A549 (cell line): ENCODE measurements around the gene CACNA1G. TPM values are rescaled to one million over a fixed set of nuclear protein-coding genes. Genes with fewer than 3 reads are reported as not detected.
A peak's percentile ranks its signal among the peaks of the same experiment; 100 is the strongest.

Experiments used
- ATAC-seq, 2 experiments: fragments of 200-7000 bp in 1 of 2; fragments of >200 bp in 1 of 2; cut with Nextera tagmentation in 1 of 2; cut with Tn5 transposase in 1 of 2; 3 replicates each; pipeline versions ENCODE4 v1.8.0 to v1.9.1; 2018 to 2020; ENCODE audit warnings: mild to moderate bottlenecking in 1 of 2, moderate library complexity in 1 of 2
- CTCF ChIA-PET: fragments of 300-600 bp; sonication (Branson Sonifier 250); formaldehyde crosslinking; extraction: SDS; loops from one replicate; lab custom pipeline; 2021; ENCODE audit warnings: antibody characterized with exemption, inconsistent platforms; lab: Yijun Ruan, JAX
- POLR2A ChIA-PET: fragments of 350-600 bp; formaldehyde crosslinking; extraction: SDS; loops from one replicate; lab custom pipeline; 2021; ENCODE audit warnings: antibody characterized with exemption, inconsistent platforms; lab: Yijun Ruan, JAX
- DNase-seq, 2 experiments: peaks; one replicate each; pipeline versions ENCODE4 v3.0.0 to v3.0.0-alpha.2; 2011 to 2016; ENCODE audit warnings: low read depth in 1 of 2, low spot score in 1 of 2
- FAIRE-seq: peaks from 2 replicates; lab custom pipeline; 2011; peaks lifted over from hg19 to GRCh38; lab: Jason Lieb, UNC
- H3K27ac ChIP-seq, 2 experiments: fragments of >200 bp; sonication (Bioruptor Twin); formaldehyde crosslinking; 3 replicates each; pipeline ENCODE4 v1.5.1; 2016 to 2017
- H3K4me1 ChIP-seq: fragments of >200 bp; sonication (Bioruptor Twin); formaldehyde crosslinking; 3 replicates; pipeline ENCODE4 v1.6.1; 2016
- H3K4me2 ChIP-seq: fragments of >200 bp; sonication (Bioruptor Twin); formaldehyde crosslinking; 3 replicates; pipeline ENCODE4 v1.6.1; 2016
- H3K4me3 ChIP-seq: fragments of >200 bp; sonication (Bioruptor Twin); formaldehyde crosslinking; 3 replicates; pipeline ENCODE4 v1.5.1; 2016
- H3K9me3 ChIP-seq: fragments of >200 bp; sonication (Bioruptor Twin); formaldehyde crosslinking; 3 replicates; pipeline ENCODE4 v1.6.1; 2016
- BHLHE40 ChIP-seq: IDR thresholded peaks from 2 replicates; pipeline ENCODE4 v1.6.1; 2012; ENCODE audit warnings: low read depth, low read length, inconsistent platforms
- CTCF ChIP-seq: fragments of >200 bp; sonication (Bioruptor Twin); formaldehyde crosslinking; IDR thresholded peaks from 3 replicates; pipeline ENCODE4 v1.5.1; 2016
- E2F6 ChIP-seq: IDR thresholded peaks from 2 replicates; pipeline ENCODE4 v1.6.1; 2012; ENCODE audit warnings: low read depth, borderline replicate concordance
- ESRRA ChIP-seq: fragments of 150-350 bp; IDR thresholded peaks from 2 replicates; pipeline ENCODE4 v1.6.1; 2014; ENCODE audit warnings: mild to moderate bottlenecking, low read length, borderline replicate concordance
- FOSL2 ChIP-seq, 2 experiments: fragments of 450-650 bp in 1 of 2; fragments of >200 bp in 1 of 2; sonication (Bioruptor Twin) in 1 of 2; formaldehyde crosslinking; IDR thresholded peaks; 2 replicates each; pipeline versions ENCODE4 v1.5.0 to v1.6.1; 2016 to 2020; ENCODE audit warnings: mild to moderate bottlenecking in 1 of 2, moderate library complexity in 1 of 2
- HOXB5 ChIP-seq: fragments of 250-450 bp; sonication (Bioruptor Pico); IDR thresholded peaks from 2 replicates; pipeline ENCODE4 v1.5.0; 2020; ENCODE audit warnings: mild to moderate bottlenecking, moderate library complexity
- JUN ChIP-seq, 2 experiments: fragments of >200 bp; sonication (Bioruptor Twin); formaldehyde crosslinking; IDR thresholded peaks; 2 replicates in 1 of 2; 3 replicates in 1 of 2; pipeline ENCODE4 v1.6.1; 2016 to 2017
- MAX ChIP-seq: IDR thresholded peaks from 2 replicates; pipeline ENCODE4 v1.6.1; 2012
- MAZ ChIP-seq: fragments of 150-350 bp; IDR thresholded peaks from 2 replicates; pipeline ENCODE4 v1.6.1; 2014; ENCODE audit warnings: antibody characterized with exemption, low read depth, low read length, borderline replicate concordance
- MYC ChIP-seq: IDR thresholded peaks from 2 replicates; pipeline ENCODE4 v1.6.1; 2012; ENCODE audit warnings: mild to moderate bottlenecking, inconsistent platforms, low read length, improper control_type of control experiment, borderline replicate concordance
- PHF8 ChIP-seq: fragments of 200-600 bp; sonication (generic); IDR thresholded peaks from 2 replicates; pipeline ENCODE4 v1.6.1; 2016; ENCODE audit warnings: low read depth, mild to moderate bottlenecking, antibody characterized with exemption, moderate library complexity, borderline replicate concordance
- POLR2A ChIP-seq: IDR thresholded peaks from 2 replicates; pipeline ENCODE4 v1.6.1; 2012; ENCODE audit warnings: mild to moderate bottlenecking, low read length
- RAD21 ChIP-seq, 2 experiments: fragments of >200 bp in 1 of 2; sonication (Bioruptor Twin) in 1 of 2; formaldehyde crosslinking in 1 of 2; IDR thresholded peaks in 1 of 2; conservative IDR thresholded peaks in 1 of 2; 2 replicates in 1 of 2; 3 replicates in 1 of 2; pipeline ENCODE4 v1.6.1; 2012 to 2018; ENCODE audit warnings: inconsistent platforms in 1 of 2
- RFX5 ChIP-seq: fragments of 450-650 bp; IDR thresholded peaks from 2 replicates; pipeline ENCODE4 v1.7.1; 2014; ENCODE audit warnings: antibody characterized with exemption, mild to moderate bottlenecking, moderate library complexity
- RNF2 ChIP-seq: fragments of 200-600 bp; sonication (generic); IDR thresholded peaks from 2 replicates; pipeline ENCODE4 v1.6.1; 2016; ENCODE audit warnings: low read depth, mild to moderate bottlenecking, antibody characterized with exemption, moderate library complexity, borderline replicate concordance
- SMC3 ChIP-seq: fragments of >200 bp; sonication (Bioruptor Twin); formaldehyde crosslinking; IDR thresholded peaks from 3 replicates; pipeline ENCODE4 v1.6.1; 2018; ENCODE audit warnings: inconsistent platforms
- ZFP36 ChIP-seq: fragments of 450-650 bp; IDR thresholded peaks from 2 replicates; pipeline ENCODE4 v1.6.1; 2014; ENCODE audit warnings: borderline replicate concordance; ENCODE audit not compliant: partially characterized antibody
- ZSCAN20 ChIP-seq: fragments of 250-450 bp; sonication (Bioruptor Pico); IDR thresholded peaks from 2 replicates; pipeline ENCODE4 v1.8.0; 2022; ENCODE audit warnings: mild to moderate bottlenecking, moderate library complexity
- WGBS: methylation state at CpG from one replicate; pipeline ENCODE4 v1.1.6; 2017; ENCODE audit errors: missing lambda C conversion rate; 5-methylcytosine and 5-hydroxymethylcytosine counted together
- polyA plus RNA-seq, 4 experiments: library from polyadenylated mRNA; depleted of rRNA in 3 of 4; stranded (reverse); fragments of >200 nt; fragmentation: RNase III in 1 of 4; extraction: RNeasy Plus Mini Kit Qiagen cat#74134 plus additional on column Dnase treatment in 1 of 4; gene quantifications; 2 replicates in 3 of 4; 3 replicates in 1 of 4; pipeline ENCODE4 v1.2.3, GENCODE V29; 2011 to 2017
- TF ChIP-seq, protein P1 (sequence below): fragments of 450-650 bp; IDR thresholded peaks from 2 replicates; pipeline ENCODE4 v1.6.1; 2014; ENCODE audit warnings: antibody characterized with exemption
- TF ChIP-seq, protein P2 (sequence below): fragments of >200 bp; sonication (Bioruptor Twin); formaldehyde crosslinking; IDR thresholded peaks from 3 replicates; pipeline ENCODE4 v1.6.1; 2016

CACNA1G gene
- polyA plus RNA-seq, 2 of the 4 experiments (the other 2 are of a cell fraction): 4.0 to 8.9 TPM

DNA sequence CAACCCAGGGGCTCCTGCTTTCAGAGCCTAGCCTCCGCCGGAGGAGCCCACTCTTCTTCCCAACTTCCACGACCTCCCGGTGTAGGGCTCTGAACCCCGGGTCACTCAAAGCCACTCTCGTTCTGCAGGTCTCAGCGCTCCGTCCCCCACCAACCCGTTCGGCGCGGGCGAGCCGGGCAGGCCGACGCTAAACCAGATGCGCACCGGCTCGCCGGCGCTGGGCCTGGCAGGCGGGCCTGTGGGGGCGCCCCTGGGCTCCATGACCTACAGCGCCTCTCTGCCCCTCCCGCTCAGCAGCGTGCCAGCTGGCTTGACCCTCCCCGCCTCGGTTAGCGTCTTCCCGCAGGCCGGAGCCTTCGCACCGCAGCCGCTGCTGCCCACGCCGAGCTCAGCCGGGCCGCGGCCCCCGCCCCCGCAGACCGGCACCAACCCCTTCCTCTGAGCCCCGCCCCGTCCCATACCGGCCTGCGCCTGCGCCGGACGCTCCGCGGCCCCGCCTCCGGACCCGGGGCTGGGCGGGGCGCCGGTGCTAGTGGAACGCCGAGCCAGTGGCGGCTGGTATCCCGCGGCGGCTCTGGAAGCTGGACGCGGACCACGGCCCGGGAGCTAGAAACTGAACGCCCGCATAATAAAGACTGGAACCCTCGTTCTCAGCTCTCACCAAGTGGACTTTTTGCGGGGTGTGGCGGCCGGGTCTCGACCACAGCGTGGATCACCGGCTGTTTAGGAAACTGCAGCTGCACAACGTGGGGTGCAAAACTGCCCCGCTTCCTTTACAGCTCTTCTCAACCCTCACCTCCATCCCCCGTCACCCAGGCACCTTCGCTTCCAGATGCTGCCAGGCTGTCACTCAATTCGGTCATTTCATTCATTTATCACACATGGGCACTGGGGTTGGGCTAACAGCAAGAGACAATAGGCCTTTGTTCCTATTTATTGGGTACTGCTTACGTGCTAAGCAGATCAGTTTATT, 18.5 kb upstream of the CACNA1G start:
- Histone ChIP-seq H3K27ac (peak overlapping the region; percentile 85 to 90), H3K4me3 (peak overlapping the region; percentile 51), H3K9me3 (no peaks in the 10 kb centered on the region), H3K4me1 (peaks cover 45% of the 10 kb centered on the region), H3K4me2 (peak overlapping the region; percentile 97)
- FAIRE-seq (no peak), ATAC-seq (peak; percentile 71 to 85), DNase-seq (peak; percentile 80 to 96)
- ChIA-PET POLR2A (interaction anchor here (0.7 to 2.6 kb wide), 16 partner anchors 9 to 324 kb away, joined by 3 to 24 read pairs (median 4); partner anchors contain the start of genes CACNA1G, LUC7L3 and TOB1), CTCF (interaction anchor here (0.6 to 23.7 kb wide), 25 partner anchors 9 to 342 kb away, joined by 3 to 753 read pairs (median 4); partner anchors contain the start of genes ANKRD40 and EPN3)
- WGBS: 4% methylated on average over 57 of the region's 82 CpGs
- 0 out of 2 replicates have a peak, but pooled peaks have one; percentile 26 for TF ChIP-seq RNF2
- no peak for TF ChIP-seq ZFP36
- no peak for TF ChIP-seq ESRRA
- TF ChIP-seq, protein P1, sequence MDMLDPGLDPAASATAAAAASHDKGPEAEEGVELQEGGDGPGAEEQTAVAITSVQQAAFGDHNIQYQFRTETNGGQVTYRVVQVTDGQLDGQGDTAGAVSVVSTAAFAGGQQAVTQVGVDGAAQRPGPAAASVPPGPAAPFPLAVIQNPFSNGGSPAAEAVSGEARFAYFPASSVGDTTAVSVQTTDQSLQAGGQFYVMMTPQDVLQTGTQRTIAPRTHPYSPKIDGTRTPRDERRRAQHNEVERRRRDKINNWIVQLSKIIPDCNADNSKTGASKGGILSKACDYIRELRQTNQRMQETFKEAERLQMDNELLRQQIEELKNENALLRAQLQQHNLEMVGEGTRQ: no peak
- TF ChIP-seq E2F6: peak; percentile 76
- TF ChIP-seq PHF8: peak; percentile 57; the same call in 1 of the 2 replicates
- TF ChIP-seq MYC: peak; percentile 19; the same call in 1 of the 2 replicates
- peak in 1 of 2 experiments; percentile 22; a peak in 1 of 5 replicates for TF ChIP-seq RAD21 (conservative IDR thresholded peaks at IDR 0.05 in 1 of 2, IDR thresholded peaks at IDR 0.05 in 1 of 2)
- TF ChIP-seq HOXB5: no peak
- no peak for TF ChIP-seq BHLHE40
- peak; percentile 81 for TF ChIP-seq MAX
- TF ChIP-seq SMC3: peak; percentile 5; the same call in 1 of the 3 replicates
- TF ChIP-seq CTCF: peak; percentile 28; the same call in 1 of the 3 replicates
- no peak for TF ChIP-seq RFX5
- peak; percentile 92 for TF ChIP-seq POLR2A
- TF ChIP-seq FOSL2 (IDR thresholded peaks at IDR 0.05): no peak
- TF ChIP-seq FOSL2 (CRISPR knock-in tag; IDR thresholded peaks at IDR 0.05): no peak
- TF ChIP-seq, protein P2, sequence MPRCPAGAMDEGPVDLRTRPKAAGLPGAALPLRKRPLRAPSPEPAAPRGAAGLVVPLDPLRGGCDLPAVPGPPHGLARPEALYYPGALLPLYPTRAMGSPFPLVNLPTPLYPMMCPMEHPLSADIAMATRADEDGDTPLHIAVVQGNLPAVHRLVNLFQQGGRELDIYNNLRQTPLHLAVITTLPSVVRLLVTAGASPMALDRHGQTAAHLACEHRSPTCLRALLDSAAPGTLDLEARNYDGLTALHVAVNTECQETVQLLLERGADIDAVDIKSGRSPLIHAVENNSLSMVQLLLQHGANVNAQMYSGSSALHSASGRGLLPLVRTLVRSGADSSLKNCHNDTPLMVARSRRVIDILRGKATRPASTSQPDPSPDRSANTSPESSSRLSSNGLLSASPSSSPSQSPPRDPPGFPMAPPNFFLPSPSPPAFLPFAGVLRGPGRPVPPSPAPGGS: peak; percentile 89; the same call in 2 of the 3 replicates
- TF ChIP-seq ZSCAN20 (CRISPR knock-in tag): no peak
- peak; percentile 50; the same call in 1 of the 2 replicates for TF ChIP-seq MAZ
- peak in 1 of 2 experiments; percentile 90; a peak in 3 of 5 replicates for TF ChIP-seq JUN (IDR thresholded peaks at IDR 0.05)
